GM12878 (cell line): Measurements from ENCODE around the gene ZNF423. TPM values are rescaled to one million over a fixed set of nuclear protein-coding genes. Genes with fewer than 3 reads are reported as not detected.

Source experiments
- ATAC-seq: fragments of 200-7000 bp; cut with Tn5 transposase; 3 replicates; pipeline ENCODE4 v1.9.1; 2020; ENCODE audit warnings: mild to moderate bottlenecking, moderate library complexity
- BruUV-seq: library from RNA; stranded (reverse); fragments of 400-500 nt; replicated peaks from 2 replicates; lab custom pipeline; 2021; lab: Mats Ljungman, UMichigan
- CTCF ChIA-PET: fragments of 300-600 bp; sonication (Branson Sonifier 250); formaldehyde crosslinking; extraction: SDS; loops from one replicate; lab custom pipeline; 2021; ENCODE audit warnings: inconsistent platforms; lab: Yijun Ruan, JAX
- POLR2A ChIA-PET: fragments of 350-600 bp; formaldehyde crosslinking; extraction: SDS; loops from one replicate; lab custom pipeline; 2021; ENCODE audit warnings: inconsistent platforms; lab: Charles Lee
- RAD21 ChIA-PET: fragments of 300-600 bp; sonication (Branson Sonifier 250); formaldehyde crosslinking; loops from one replicate; lab custom pipeline; 2023; ENCODE audit warnings: antibody characterized with exemption; ENCODE audit not compliant: unreplicated experiment; lab: Charles Lee
- SMC1A ChIA-PET: fragments of 300-600 bp; sonication (Branson Sonifier 250); formaldehyde crosslinking; loops from one replicate; lab custom pipeline; 2023; ENCODE audit not compliant: unreplicated experiment, uncharacterized antibody; lab: Charles Lee
- DNase-seq: peaks from one replicate; pipeline ENCODE4 v3.0.0-alpha.2; 2011; ENCODE audit warnings: low read depth, low spot score
- FAIRE-seq: peaks from 3 replicates; lab custom pipeline; 2011; peaks lifted over from hg19 to GRCh38; lab: Jason Lieb, UNC
- H2AFZ ChIP-seq: 2 replicates; pipeline ENCODE4 v1.6.0; 2011; ENCODE audit warnings: low read depth, low read length, control low read depth; ENCODE audit not compliant: control insufficient read depth
- H3K27ac ChIP-seq: 2 replicates; pipeline ENCODE4 v1.5.1; 2011; ENCODE audit warnings: control low read depth; ENCODE audit not compliant: control insufficient read depth, insufficient read depth
- H3K27me3 ChIP-seq, 2 experiments: replicated peaks in 1 of 2; 2 replicates each; pipeline versions ENCODE4 v1.6.0 to v1.6.1; 2011; ENCODE audit warnings: low read length in 1 of 2; ENCODE audit not compliant: control insufficient read depth in 2 of 2, insufficient read depth in 2 of 2
- H3K36me3 ChIP-seq, 2 experiments: 2 replicates each; pipeline ENCODE4 v1.5.1; 2011; ENCODE audit warnings: low read length in 1 of 2; ENCODE audit not compliant: control insufficient read depth in 2 of 2, insufficient read depth in 2 of 2
- H3K4me1 ChIP-seq: 2 replicates; pipeline ENCODE4 v1.6.1; 2011; ENCODE audit warnings: mild to moderate bottlenecking, low read length, moderate library complexity, mixed read lengths; ENCODE audit not compliant: control insufficient read depth, insufficient read depth
- H3K4me2 ChIP-seq: 2 replicates; pipeline ENCODE4 v1.6.0; 2011; ENCODE audit warnings: control low read depth; ENCODE audit not compliant: control insufficient read depth, insufficient read depth
- H3K4me3 ChIP-seq: fragments of 200-600 bp; sonication (generic); 2 replicates; pipeline ENCODE4 v1.5.1; 2016
- H3K79me2 ChIP-seq: 2 replicates; pipeline ENCODE4 v1.6.0; 2011; ENCODE audit warnings: low read length; ENCODE audit not compliant: control insufficient read depth, insufficient read depth
- H3K9ac ChIP-seq: 2 replicates; pipeline ENCODE4 v1.8.0; 2011; ENCODE audit warnings: low read length, control low read depth, mixed read lengths; ENCODE audit not compliant: control insufficient read depth, insufficient read depth
- H3K9me3 ChIP-seq: replicated peaks from 3 replicates; pipeline ENCODE4 v1.5.1; 2011; ENCODE audit warnings: mild to moderate bottlenecking, low read length; ENCODE audit not compliant: control insufficient read depth, insufficient read depth
- H4K20me1 ChIP-seq: 2 replicates; pipeline ENCODE4 v1.6.0; 2011; ENCODE audit not compliant: control insufficient read depth, insufficient read depth
- CREB1 ChIP-seq: IDR thresholded peaks from 2 replicates; pipeline ENCODE4 v1.6.1; 2012; ENCODE audit warnings: low read depth, mild to moderate bottlenecking, inconsistent platforms
- JUND ChIP-seq: IDR thresholded peaks from 2 replicates; pipeline ENCODE4 v1.6.1; 2012; ENCODE audit warnings: low read depth, mild to moderate bottlenecking, low read length, improper control_type of control experiment, moderate library complexity
- RAD51 ChIP-seq: fragments of 450-650 bp; IDR thresholded peaks from 2 replicates; pipeline ENCODE4 v1.6.1; 2016; ENCODE audit warnings: moderate library complexity, mild to moderate bottlenecking, inconsistent platforms
- SPI1 ChIP-seq: IDR thresholded peaks from 2 replicates; pipeline ENCODE4 v1.6.1; 2011; ENCODE audit warnings: low read depth, mild to moderate bottlenecking, low read length, moderate library complexity, borderline replicate concordance; ENCODE audit not compliant: insufficient read depth
- WGBS: methylation state at CpG from one replicate; pipeline ENCODE4 v1.1.6; 2016; ENCODE audit warnings: low lambda C conversion rate; ENCODE audit not compliant: insufficient replicate concordance, insufficient coverage; ENCODE audit errors: missing lambda C conversion rate; 5-methylcytosine and 5-hydroxymethylcytosine counted together
- in situ Hi-C: fragments of 300-500 bp; cut with MboI; formaldehyde crosslinking; loops from 9 replicates; pipeline ENCODE4 v1.14.3; 2018; ENCODE audit warnings: mixed read lengths
- intact Hi-C: fragments of 100-400 bp; cut with micrococcal nuclease; formaldehyde crosslinking; loops from one replicate; pipeline ENCODE4 v1.14.2; 2022; ENCODE audit not compliant: unreplicated experiment
- polyA plus RNA-seq, 11 experiments: library from polyadenylated mRNA; depleted of rRNA in 4 of 11; unstranded in 6 of 11; stranded (reverse) in 5 of 11; fragments of >200 nt; fragmentation: Nextera tagmentation in 4 of 11; fragmentation: Illumina TruSeq in 1 of 11; extraction: Ambion mirVana in 4 of 11; extraction: Trizol in 1 of 11; gene quantifications; 1 replicate in 1 of 11; 2 replicates in 10 of 11; pipeline versions ENCODE4 v1.2.1 to v1.2.3, GENCODE V29; 2011 to 2016; ENCODE audit warnings: inconsistent platforms in 2 of 11, missing spikeins in 2 of 11, low read depth in 1 of 11
- total RNA-seq, 4 experiments: library from RNA; depleted of rRNA in 3 of 4; stranded (reverse); fragments of >200 nt in 3 of 4; fragmentation: Illumina TruSeq in 1 of 4; extraction: Trizol in 1 of 4; gene quantifications; 2 replicates each; pipeline versions ENCODE4 v1.2.1 to v1.2.3, GENCODE V29; 2013 to 2021
- TF ChIP-seq, protein P1 (sequence below): IDR thresholded peaks from 2 replicates; pipeline ENCODE4 v1.6.1; 2012; ENCODE audit warnings: low read depth, low read length, improper control_type of control experiment

The ZNF423 gene
- total and polyA plus RNA-seq, 10 of the 15 experiments (the other 5 are each of a cell fraction or from before 2014, with no cell fraction given) = 0.03 to 0.64 (median 0.10) TPM

- no peaks in the 10 kb centered on the region for H3K36me3 ChIP-seq
- no peaks in the 10 kb centered on the region for H3K9me3 ChIP-seq
- no peaks in the 10 kb centered on the region for H4K20me1 ChIP-seq
- CTCF ChIA-PET = no interaction called here
- TF ChIP-seq, protein P1, sequence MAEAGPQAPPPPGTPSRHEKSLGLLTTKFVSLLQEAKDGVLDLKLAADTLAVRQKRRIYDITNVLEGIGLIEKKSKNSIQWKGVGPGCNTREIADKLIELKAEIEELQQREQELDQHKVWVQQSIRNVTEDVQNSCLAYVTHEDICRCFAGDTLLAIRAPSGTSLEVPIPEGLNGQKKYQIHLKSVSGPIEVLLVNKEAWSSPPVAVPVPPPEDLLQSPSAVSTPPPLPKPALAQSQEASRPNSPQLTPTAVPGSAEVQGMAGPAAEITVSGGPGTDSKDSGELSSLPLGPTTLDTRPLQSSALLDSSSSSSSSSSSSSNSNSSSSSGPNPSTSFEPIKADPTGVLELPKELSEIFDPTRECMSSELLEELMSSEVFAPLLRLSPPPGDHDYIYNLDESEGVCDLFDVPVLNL = no peak
- no peak for TF ChIP-seq SPI1
- TF ChIP-seq, all 136 proteins: peak for 0
- no peak for ATAC-seq
- no peak for DNase-seq
- RAD21 ChIA-PET = no interaction called here
- Histone ChIP-seq H3K4me1 (no peaks in the 10 kb centered on the region), H3K9ac (no peak overlapping the region), H3K79me2 (no peaks in the 10 kb centered on the region), H3K4me2 (no peak overlapping the region), H3K27me3 (peaks cover 0 to 4% of the 10 kb centered on the region in 2 experiments; a peak in 2 of 4 replicates), H3K27ac (no peak overlapping the region), H2AFZ (no peak overlapping the region), H3K4me3 (no peak overlapping the region)
- BruUV-seq = no TSS peak
- POLR2A ChIA-PET = no interaction called here
- SMC1A ChIA-PET = no interaction called here
- in situ Hi-C loops = no loop called here
- no peak for FAIRE-seq
- 10% methylated on average over 3 of the region's 3 CpGs for WGBS
- intact Hi-C loops = no loop called here
Measured at GRCh38 chr16:49788572-49788971, 67.3 kb downstream of the ZNF423 start.

DNA sequence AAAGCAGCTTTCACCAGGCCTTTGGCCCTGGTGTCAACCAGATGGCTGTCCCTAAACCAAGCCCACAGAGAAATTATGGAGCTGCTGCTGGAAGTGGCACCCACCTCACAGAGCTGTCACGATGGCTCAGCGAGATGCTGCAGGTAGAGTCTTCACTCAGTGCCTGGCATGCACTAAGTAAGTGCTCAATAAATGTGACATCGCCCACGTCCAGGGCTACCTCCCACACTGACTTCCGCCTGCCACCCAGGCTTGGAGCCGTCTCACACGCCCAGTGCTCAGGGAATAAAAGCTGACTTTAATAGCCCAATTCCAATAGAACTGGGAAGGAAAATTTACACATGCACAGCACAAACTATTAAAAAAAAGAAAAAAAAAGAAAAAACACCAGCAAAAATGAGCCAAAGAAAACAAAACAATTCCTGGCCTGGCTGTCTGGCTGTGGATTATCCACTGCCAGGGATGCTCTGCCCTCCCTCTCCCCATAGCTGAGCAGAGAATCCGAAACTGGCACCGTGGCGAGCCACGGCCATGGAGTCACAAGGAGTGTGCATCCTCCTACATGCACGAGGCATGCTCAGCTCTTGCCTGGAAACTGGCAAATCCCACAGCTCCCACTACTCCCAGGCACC is 68.9 kb downstream of the ZNF423 start:
- BruUV-seq = no TSS peak
- intact Hi-C loops (no loop called here), in situ Hi-C loops (no loop called here)
- no peaks in the 10 kb centered on the region for H3K27me3 ChIP-seq
- WGBS = 16% methylated on average over 12 of the region's 12 CpGs
- H2AFZ ChIP-seq = no peak overlapping the region
- TF ChIP-seq CREB1 (no peak), JUND (no peak), RAD51 (no peak)
- no peak overlapping the region for H3K27ac ChIP-seq
- H4K20me1 ChIP-seq = no peaks in the 10 kb centered on the region
- ChIA-PET CTCF (no interaction called here), POLR2A (no interaction called here), RAD21 (no interaction called here), SMC1A (no interaction called here)
- no peak for FAIRE-seq
- no peak for ATAC-seq
- H3K36me3 ChIP-seq = no peaks in the 10 kb centered on the region
- H3K9ac ChIP-seq = no peak overlapping the region
- H3K4me2 ChIP-seq = no peak overlapping the region
- DNase-seq = no peak
- H3K79me2 ChIP-seq = no peaks in the 10 kb centered on the region
- no peaks in the 10 kb centered on the region for H3K4me1 ChIP-seq
- no peaks in the 10 kb centered on the region for H3K9me3 ChIP-seq
- H3K4me3 ChIP-seq = no peak overlapping the region
